Raji (cell line): Measurements from ENCODE around the gene WDFY2.

ENCODE experiments used
- POLR2A ChIP-seq: IDR thresholded peaks from 2 replicates; pipeline ENCODE4 v1.6.1; 2011; ENCODE audit warnings: low read depth, low read length, control low read depth; ENCODE audit not compliant: insufficient read depth

WDFY2 gene

GRCh38 chr13:51590231-51590970 is 6.1 kb downstream of the WDFY2 start:
- no peak for TF ChIP-seq POLR2A

- no peak for TF ChIP-seq POLR2A
These were observed 6.8 kb downstream of the WDFY2 start for GRCh38 chr13:51590971-51591627.

- no peak for TF ChIP-seq POLR2A
These were observed 10.2 kb downstream of the WDFY2 start for GRCh38 chr13:51594432-51594831.

- no peak for TF ChIP-seq POLR2A
These were observed 11.2 kb downstream of the WDFY2 start for GRCh38 chr13:51595416-51595815.

GRCh38 chr13:51596541-51596940 is 12.3 kb downstream of the WDFY2 start:
- no peak for TF ChIP-seq POLR2A

GRCh38 chr13:51599444-51600176 is 15.3 kb downstream of the WDFY2 start:
- TF ChIP-seq POLR2A, result no peak

GRCh38 chr13:51600703-51601102 is 16.4 kb downstream of the WDFY2 start:
- no peak for TF ChIP-seq POLR2A

- no peak for TF ChIP-seq POLR2A
These were observed 17.6 kb downstream of the WDFY2 start for GRCh38 chr13:51601601-51602565.

GRCh38 chr13:51603716-51604115 is 19.5 kb downstream of the WDFY2 start:
- TF ChIP-seq POLR2A, result no peak

- no peak for TF ChIP-seq POLR2A
These were observed 21.4 kb downstream of the WDFY2 start for GRCh38 chr13:51605698-51606097.

GRCh38 chr13:51607165-51607564 is 22.9 kb downstream of the WDFY2 start:
- no peak for TF ChIP-seq POLR2A

- TF ChIP-seq POLR2A, result no peak
These were observed 24.7 kb downstream of the WDFY2 start for GRCh38 chr13:51608857-51609406.

- TF ChIP-seq POLR2A, result peak; percentile 30; the same call in 1 of the 2 replicates
These were observed 28.6 kb downstream of the WDFY2 start for GRCh38 chr13:51612867-51613266.

- no peak for TF ChIP-seq POLR2A
These were observed 29.3 kb downstream of the WDFY2 start for GRCh38 chr13:51613535-51613934.
